Measurements from ENCODE around the gene ADAMTSL3.

Gene ADAMTSL3

DNA sequence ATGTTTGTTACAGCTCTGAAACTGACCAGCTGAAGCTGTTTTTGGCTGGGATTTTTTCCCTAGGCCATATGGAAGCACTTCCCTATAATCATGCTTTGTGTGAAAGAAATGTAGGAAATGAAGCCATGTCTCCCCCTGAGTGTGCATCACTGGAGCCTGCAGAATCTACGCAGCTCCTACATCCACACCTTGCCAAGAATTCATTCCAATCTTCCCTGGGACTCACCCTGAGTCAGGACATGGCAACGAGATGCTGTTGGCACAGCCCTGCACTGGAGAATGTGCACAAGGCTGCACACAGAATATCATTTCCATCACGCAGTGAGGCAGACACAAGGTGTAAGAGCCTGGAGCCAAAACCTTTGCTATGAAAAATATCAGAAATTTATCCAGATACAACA is 189.5 kb downstream of the ADAMTSL3 start:
- no peak for DNase-seq

- no peak for DNase-seq
Measured at GRCh38 chr15:83844742-83845141, 190.8 kb downstream of the ADAMTSL3 start.

DNA sequence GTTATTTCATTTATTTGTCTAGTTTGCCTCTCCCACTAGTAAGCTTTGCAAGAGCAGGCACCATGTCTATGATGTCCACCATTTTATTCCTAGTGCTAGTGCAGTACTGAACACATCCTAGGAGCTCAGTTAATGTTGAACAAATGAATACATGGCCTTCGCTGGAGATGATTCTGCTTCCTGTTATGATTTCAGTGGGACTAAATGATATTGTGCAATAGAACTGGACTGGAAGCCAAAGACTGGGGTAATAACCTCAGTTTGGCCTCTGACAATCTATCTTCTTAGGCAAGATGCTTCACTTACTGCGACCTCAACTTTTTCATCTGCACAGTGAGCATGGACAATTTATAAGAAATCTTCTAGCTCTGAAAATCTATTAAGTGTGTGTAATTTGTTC is 191.3 kb downstream of the ADAMTSL3 start:
- no peak for DNase-seq

GRCh38 chr15:83846847-83847246 is 192.9 kb downstream of the ADAMTSL3 start:
- DNase-seq = no peak

DNA sequence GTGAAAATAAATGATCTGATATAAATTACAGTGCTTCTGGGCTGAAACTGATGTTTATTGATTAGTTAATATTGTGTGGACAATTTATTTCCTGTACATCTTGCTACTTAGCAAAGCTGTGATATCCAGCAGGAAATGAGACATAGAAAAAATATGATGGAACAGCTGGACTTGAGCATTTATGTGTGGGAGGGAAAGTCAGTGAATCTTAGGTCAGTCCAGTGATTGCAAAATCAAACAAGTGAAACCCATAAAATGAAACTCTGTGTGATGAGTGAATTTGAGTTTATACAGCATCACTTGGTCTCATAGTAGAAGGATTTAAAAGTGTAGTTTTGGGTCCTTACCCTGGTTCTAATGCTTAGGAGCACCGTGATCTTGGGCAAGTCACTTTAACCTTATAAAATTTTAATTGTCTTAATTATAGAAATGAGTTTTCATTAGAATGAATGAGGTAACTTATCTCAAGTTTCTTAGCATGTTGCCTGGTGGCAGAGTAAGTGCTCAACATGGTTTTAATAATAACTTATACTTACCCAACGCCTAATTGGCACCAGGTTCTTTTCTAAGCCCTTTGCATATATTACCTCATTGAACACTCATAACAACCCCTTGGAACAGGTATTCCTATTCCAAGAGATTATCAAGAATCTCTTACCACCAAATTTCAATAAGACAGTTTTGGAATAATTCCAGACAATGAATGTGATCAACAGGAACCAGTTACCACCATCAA is 194.6 kb downstream of the ADAMTSL3 start:
- no peak for DNase-seq

GRCh38 chr15:83850015-83850414 is 196.1 kb downstream of the ADAMTSL3 start:
- DNase-seq = no peak

DNA sequence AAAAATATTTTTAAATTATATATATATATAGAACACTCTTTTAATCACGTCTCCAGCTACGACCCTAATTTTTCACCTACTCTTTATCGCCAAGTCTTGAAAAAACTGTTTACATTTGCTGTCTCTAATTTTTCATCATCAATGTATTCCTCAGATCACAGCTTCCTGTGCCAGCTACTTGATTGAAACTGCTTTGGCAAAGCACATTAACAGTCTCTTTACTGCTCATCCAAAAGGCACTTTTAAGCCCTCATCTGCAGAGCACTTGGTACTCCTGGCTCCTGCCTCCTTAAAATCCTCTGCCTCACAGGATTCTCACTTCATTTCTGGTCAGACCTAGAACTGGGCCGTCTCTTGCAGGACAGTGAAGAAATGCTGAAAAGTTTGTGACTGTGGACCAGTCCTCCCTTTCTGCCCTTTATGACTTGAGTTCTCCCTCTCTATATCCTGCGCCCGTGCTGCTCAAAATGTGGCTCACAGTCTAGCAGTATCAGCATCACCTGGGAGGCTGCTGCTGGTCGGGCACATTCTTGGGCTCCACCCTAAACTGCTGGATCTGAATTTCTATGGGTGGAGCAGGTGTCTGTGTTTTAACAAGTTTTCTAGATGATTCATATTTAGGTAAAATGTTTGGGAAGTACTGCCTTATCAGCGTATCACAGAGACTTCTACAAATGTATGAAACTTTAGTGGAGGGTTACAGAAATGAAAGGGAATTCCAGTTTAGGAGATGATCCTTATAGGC is 196.8 kb downstream of the ADAMTSL3 start:
- DNase-seq = no peak

GRCh38 chr15:83853232-83853631 is 199.3 kb downstream of the ADAMTSL3 start:
- DNase-seq = no peak

GRCh38 chr15:83854321-83854720 is 200.4 kb downstream of the ADAMTSL3 start:
- no peak for DNase-seq

- DNase-seq = no peak
Measured at GRCh38 chr15:83854950-83855707, 201.2 kb downstream of the ADAMTSL3 start.

GRCh38 chr15:83855956-83856355 is 202.0 kb downstream of the ADAMTSL3 start:
- no peak for DNase-seq

DNA sequence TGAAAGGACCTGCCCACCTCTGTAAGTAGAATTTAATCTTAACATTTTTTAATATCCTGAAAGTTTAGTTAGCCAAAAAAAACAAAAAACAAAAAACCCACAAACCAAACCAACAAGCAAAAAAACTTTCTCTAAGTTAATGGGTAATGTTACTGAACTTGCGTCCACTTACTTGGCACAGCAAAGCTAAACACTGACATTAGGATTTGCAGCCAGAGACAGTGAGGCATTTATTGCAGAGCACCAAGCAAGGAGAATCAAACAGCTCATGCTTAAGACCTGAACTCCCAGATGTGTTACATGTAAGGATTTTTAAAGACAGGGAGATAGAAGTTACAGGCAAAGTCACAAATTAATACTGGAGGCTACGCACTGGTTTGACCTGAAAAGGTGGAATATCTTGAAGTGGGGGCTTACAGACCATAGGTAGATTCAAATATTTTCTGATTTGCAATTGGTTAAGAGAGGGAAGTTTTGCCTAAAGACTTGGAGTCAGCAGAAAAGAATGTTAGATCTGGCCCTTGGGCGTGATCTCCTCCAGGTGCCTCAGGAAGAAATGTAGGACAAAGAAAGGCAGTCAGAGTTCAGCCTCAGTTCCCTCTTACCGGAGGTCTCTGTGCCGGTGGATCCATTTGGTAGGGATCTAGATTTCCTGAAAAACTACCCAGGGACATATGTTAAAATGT is 205.0 kb downstream of the ADAMTSL3 start:
- no peak for DNase-seq

GRCh38 chr15:83866692-83867091 is 212.8 kb downstream of the ADAMTSL3 start:
- no peak for DNase-seq

DNA sequence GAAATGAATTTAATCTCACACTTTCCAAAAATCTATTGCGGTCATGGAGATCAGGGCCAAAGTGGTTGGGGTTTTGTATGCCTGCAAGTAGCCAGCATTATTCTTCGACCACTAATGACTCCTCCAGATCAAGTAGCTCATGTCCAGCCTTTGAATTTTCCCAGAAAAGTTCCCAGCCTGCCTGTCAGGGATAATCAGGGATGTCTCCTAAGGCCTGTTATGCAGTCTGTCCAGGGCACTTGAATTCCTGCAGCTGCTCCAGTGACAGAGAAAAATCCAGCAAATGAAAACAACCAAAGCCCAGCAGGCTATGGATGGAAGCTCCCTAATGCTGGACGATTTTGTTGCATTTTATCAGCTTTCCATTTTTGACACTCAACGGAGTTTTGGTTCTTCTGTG is 215.4 kb downstream of the ADAMTSL3 start:
- DNase-seq = no peak

DNA sequence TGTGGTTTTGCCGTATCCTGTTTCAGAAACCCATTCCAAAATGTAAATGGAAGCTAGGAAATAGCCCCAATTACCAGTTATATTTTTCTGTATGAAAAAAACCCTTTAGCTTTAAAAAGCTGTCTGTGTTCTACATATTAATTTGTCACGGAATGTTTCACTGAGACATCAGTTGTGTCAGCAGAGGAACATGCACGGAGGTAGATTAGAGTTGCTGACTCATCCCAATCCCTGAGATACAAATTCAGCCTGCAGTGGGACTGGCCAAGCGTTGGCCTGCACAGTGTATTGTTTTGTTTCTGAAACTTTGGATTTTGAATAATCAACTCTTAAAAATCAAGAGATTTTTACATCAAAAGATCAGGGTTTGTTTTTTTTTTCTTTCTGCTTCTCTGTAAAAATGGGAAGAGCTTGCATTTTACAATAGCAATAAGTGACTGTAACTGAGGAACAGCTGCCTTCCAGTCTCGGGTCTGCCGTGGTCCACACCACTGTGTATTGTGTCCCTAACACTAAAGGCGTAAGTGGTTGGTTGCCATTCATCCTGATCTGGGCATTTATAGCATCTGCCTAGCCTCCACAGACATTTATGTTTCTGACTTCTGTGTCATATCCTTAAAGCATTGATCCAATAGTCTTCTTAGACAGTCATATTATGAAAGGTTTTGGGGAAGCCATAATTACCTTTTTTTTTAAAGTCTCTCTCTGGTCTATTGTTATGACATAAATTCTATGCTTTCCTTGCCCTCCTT is 218.1 kb downstream of the ADAMTSL3 start:
- DNase-seq = no peak

- DNase-seq = no peak
Measured at GRCh38 chr15:83873966-83874365, 220.0 kb downstream of the ADAMTSL3 start.

- DNase-seq = no peak
Measured at GRCh38 chr15:83880529-83880928, 226.6 kb downstream of the ADAMTSL3 start.

- DNase-seq = no peak
Measured at GRCh38 chr15:83881156-83881555, 227.2 kb downstream of the ADAMTSL3 start.

DNA sequence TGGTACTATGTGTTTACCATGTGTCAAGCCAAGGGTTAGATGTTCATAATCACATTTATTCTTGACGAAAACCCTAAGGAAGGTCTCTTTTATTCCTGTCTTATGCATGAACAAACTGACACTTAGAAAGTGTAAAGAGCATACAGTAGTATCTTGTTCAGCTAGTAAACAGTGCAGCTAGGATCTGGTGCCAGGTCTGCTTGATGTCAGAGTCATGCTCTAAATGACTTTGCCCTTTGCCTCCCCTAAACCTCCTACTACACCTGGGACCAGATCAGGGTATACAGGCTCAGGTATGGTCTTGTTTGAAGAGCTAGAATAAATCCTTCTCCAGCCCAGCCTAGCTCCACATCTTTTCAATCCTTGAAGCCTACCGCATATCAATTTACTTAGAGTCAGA is 232.4 kb downstream of the ADAMTSL3 start:
- no peak for DNase-seq

DNA sequence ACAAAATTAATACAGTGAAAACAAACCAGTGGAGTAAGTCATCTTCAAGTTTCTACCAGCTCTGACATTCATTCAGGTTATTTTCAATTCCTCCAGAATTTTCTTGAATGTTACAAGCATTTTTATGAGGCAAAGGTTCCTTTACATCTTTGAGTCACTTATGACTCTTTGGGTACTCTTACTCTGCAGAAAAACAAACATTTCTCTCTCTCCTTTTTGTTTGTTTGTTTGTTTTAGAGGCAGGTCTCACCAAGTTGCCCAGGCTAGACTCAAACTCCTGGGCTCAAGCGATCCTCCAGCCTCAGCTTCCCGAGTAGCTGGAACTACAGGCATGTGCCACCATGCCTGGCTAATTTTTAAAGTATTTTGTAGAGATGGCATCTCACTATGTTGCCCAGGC is 233.5 kb downstream of the ADAMTSL3 start:
- no peak for DNase-seq

GRCh38 chr15:83887961-83888360 is 234.0 kb downstream of the ADAMTSL3 start:
- DNase-seq = no peak

DNA sequence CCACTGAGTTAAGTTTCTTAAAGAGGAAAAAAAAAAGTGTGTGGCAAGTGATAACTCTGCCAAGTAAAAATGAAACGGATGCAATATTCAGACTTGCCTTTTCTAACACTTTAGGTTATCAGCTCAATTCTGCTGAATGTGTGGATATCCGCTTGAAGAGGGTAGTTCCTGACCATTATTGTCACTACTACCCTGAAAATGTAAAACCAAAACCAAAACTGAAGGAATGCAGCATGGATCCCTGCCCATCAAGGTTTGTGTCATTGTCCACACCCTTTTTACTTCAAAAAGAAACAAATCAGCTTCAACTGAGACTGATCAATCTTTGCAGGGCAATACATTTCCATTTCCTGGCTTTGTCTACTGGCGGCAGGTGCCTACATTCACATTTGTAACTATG is 236.1 kb downstream of the ADAMTSL3 start:
- no peak for DNase-seq
